Subcutaneous abdominal adipose tissue (tissue), 5 donors: Measurements from ENCODE around the gene PDE3B.
"Not testable (repeated sequence)": the region's sequence is repeated elsewhere in the genome, so short reads cannot be mapped to it uniquely, and the experiment has no call there.

Experiments
- H3K27ac ChIP-seq: one replicate; pipeline ENCODE4 v1.7.0; 2013; ENCODE audit warnings: low read depth, mild to moderate bottlenecking, inconsistent platforms, low read length, moderate library complexity
- H3K27me3 ChIP-seq, 5 donors: one replicate each; pipeline ENCODE4 v1.7.0; 2013; ENCODE audit warnings: low read length in 5 of 5, inconsistent platforms in 1 of 5; ENCODE audit not compliant: control insufficient read depth in 5 of 5, insufficient read depth in 4 of 5
- H3K36me3 ChIP-seq, 5 donors: one replicate each; pipeline ENCODE4 v1.7.0; 2013; ENCODE audit warnings: low read length in 5 of 5; ENCODE audit not compliant: control insufficient read depth in 5 of 5, insufficient read depth in 5 of 5
- H3K4me1 ChIP-seq, 5 donors: one replicate each; pipeline ENCODE4 v1.7.0; 2013; ENCODE audit warnings: low read length in 5 of 5, mild to moderate bottlenecking in 3 of 5, moderate library complexity in 1 of 5; ENCODE audit not compliant: control insufficient read depth in 5 of 5, insufficient read depth in 5 of 5
- H3K4me3 ChIP-seq, 5 donors: one replicate each; pipeline ENCODE4 v1.7.0; 2013; ENCODE audit warnings: low read length in 5 of 5, low read depth in 1 of 5
- H3K9ac ChIP-seq, 5 donors: one replicate each; pipeline ENCODE4 v1.7.0; 2013; ENCODE audit warnings: low read length in 5 of 5, mild to moderate bottlenecking in 4 of 5, moderate library complexity in 3 of 5
- H3K9me3 ChIP-seq, 5 donors: one replicate each; pipeline ENCODE4 v1.7.0; 2013; ENCODE audit warnings: low read length in 5 of 5; ENCODE audit not compliant: control insufficient read depth in 5 of 5
- donor health status: healthy.
- donor health status: healthy.
- donor health status: healthy.
- donor health status: healthy.
- donor health status: healthy.

The PDE3B gene

DNA sequence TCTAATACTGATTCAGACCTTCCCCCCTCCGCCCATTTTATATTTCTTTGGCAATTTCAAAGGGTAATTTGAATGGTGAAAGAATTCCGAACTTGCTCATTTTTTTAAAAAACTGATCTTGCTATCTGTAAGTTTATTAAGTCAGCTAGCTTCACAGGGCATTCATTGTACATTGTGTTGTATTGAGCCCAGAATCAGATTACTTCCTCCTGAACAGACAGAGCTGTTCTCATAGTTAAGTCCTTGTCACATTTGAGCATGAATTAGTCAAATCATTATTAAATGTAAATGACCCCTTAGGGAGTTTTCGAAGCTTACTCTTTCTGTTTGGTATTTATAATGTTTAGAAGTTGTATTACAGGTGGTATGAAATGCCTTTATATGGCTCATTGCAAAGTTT, 214.0 kb downstream of the PDE3B start:
- Histone ChIP-seq H3K4me3 (no peak overlapping the region), H3K9ac (no peak overlapping the region), H3K27me3 (no peaks in the 10 kb centered on the region)

DNA sequence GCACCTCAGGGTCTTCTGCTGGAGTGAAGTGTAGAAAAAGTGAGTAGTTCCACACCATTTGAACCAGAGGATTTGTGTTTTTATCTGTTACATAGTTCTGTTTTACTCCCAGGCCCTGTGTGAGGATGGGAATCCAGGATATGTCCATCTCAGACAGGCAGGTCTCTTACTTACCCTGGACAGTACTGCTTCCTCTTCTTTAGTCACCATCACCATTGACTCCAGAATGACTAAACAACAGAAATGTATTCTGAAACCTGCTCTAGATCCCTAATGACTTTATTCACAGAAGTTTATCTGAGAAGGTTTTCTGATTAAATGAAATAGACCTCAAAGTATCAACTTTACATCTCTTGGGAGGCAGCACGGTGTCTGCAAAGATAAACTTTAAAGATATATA, 214.8 kb downstream of the PDE3B start:
- no peak overlapping the region for H3K27ac ChIP-seq
- no peak overlapping the region for H3K9ac ChIP-seq
- H3K36me3 ChIP-seq = peaks cover 0 to 28% (median 16%) of the 10 kb centered on the region in 5 donors
- H3K4me1 ChIP-seq = no peaks in the 10 kb centered on the region
- H3K9me3 ChIP-seq = no peaks in the 10 kb centered on the region
- no peaks in the 10 kb centered on the region for H3K27me3 ChIP-seq
- no peak overlapping the region for H3K4me3 ChIP-seq

More for the DNA sequence above, 214.0 kb downstream of the PDE3B start:
- Histone ChIP-seq H3K4me1 (no peaks in the 10 kb centered on the region), H3K27ac (no peak overlapping the region), H3K36me3 (peaks cover 0 to 29% (median 14%) of the 10 kb centered on the region in 5 donors), H3K9me3 (no peaks in the 10 kb centered on the region)

DNA sequence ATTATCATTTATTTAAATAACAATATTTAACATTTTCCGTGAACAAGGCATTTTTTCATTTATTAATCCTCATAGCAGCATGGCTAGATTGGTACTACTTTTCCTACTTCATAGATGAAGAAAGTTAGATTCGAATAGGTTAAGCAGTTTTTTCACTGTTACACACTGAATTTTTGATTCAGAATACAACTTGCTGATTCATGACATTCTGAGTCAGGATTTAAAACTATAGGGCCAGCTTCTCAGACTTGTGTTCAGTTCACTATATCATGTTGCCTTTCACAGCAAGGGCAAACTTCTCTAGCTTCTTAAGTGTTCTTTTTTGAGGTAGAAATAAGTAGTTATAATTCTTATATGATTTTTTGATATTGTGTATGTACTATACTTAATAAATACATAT, 216.9 kb downstream of the PDE3B start:
- H3K9me3 ChIP-seq = no peaks in the 10 kb centered on the region
- no peak overlapping the region for H3K9ac ChIP-seq
- no peak overlapping the region for H3K4me3 ChIP-seq
- no peak overlapping the region for H3K27ac ChIP-seq
- peaks cover 0 to 28% (median 19%) of the 10 kb centered on the region in 5 donors for H3K36me3 ChIP-seq
- H3K4me1 ChIP-seq = no peaks in the 10 kb centered on the region
- H3K27me3 ChIP-seq = no peaks in the 10 kb centered on the region

DNA sequence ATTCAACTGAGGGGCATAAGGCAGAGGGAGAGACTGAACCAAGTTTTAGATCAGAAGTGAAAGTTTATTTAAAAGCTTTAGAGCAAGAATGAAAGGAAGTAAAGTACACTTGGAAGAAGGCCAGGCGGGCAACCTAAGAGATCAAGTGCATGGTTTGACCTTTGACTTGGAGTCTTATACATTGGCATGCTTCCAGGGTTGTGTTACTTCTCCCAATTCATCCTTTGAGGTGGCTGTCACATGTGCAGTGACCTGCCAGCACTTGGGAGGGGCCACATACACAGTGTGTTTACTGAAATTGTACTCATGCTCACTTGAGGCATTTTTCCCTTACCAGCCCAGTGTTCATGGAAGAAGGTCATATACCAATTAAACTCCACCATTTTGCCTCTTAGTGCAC, 218.1 kb downstream of the PDE3B start:
- Histone ChIP-seq H3K9me3 (no peaks in the 10 kb centered on the region), H3K4me1 (no peaks in the 10 kb centered on the region), H3K27ac (no peak overlapping the region), H3K4me3 (no peak overlapping the region), H3K27me3 (no peaks in the 10 kb centered on the region), H3K36me3 (peaks cover 0 to 33% (median 19%) of the 10 kb centered on the region in 5 donors), H3K9ac (no peak overlapping the region)

DNA sequence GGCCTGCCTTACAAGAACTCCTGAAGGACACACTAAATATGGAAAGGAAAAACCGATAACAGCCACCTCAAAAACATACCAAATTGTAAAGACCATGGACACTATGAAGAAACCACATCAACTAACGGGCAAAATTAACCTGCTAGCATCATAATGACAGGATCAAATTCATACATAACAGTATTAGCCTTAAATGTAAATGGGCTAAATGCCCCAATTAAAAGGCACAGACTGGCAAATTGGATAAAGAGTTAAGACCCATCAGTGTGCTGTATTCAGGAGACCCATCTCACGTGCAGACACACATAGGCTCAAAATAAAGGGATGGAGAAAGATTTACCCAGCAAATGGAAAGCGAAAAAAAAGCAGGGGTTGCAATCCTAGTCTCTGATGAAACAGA, 220.2 kb downstream of the PDE3B start:
- H3K4me3 ChIP-seq, H3K9me3 ChIP-seq, H3K27me3 ChIP-seq, H3K9ac ChIP-seq, H3K27ac ChIP-seq, H3K4me1 ChIP-seq: not testable (repeated sequence)
- peaks cover 5 to 40% (median 28%) of the 10 kb centered on the region in 5 donors for H3K36me3 ChIP-seq

DNA sequence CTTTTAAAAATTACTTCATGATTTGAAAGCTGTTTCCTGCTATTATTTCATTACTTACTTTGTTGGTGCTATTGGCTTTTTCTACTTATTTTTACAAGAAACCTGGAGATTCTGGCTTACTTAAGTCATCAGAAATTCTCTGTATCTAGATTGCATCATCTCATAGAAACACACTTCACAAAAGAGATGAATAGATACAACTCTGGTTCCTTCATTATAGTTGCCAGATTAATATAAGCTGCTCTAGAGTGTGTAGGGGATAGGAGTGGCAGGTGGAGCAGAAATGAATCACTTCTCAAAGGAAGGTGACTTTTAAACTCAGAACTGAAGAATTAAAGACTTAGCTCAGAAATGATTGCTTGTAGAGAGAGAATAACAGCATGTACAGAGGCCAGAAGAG, 228.4 kb downstream of the PDE3B start:
- no peaks in the 10 kb centered on the region for H3K27me3 ChIP-seq
- no peak overlapping the region for H3K27ac ChIP-seq
- no peak overlapping the region for H3K4me3 ChIP-seq
- no peaks in the 10 kb centered on the region for H3K4me1 ChIP-seq
- no peak overlapping the region for H3K9ac ChIP-seq
- H3K36me3 ChIP-seq = peaks cover 5 to 61% (median 29%) of the 10 kb centered on the region in 5 donors
- H3K9me3 ChIP-seq = no peaks in the 10 kb centered on the region

DNA sequence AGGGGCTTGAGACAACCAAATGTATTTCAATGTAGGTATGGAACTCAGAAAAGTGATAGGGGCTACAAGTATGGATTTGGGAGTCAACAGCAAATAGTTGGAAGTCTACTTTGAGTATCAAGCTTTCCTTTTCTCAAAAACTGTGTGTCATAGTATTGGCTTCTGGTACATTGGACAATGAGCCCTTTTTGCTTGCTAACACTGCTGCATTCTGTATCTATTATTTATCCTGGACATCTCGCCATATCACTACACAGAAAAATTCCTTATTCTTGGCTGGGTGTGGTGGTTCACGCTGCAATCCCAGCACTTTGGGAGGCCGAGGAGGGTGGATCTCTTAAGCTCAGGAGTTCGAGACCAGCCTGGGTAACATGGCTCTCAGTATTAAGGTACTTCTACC, 230.0 kb downstream of the PDE3B start:
- Histone ChIP-seq H3K36me3 (peaks cover 7 to 68% (median 29%) of the 10 kb centered on the region in 5 donors), H3K9ac (no peak overlapping the region), H3K27me3 (no peaks in the 10 kb centered on the region), H3K4me1 (no peaks in the 10 kb centered on the region), H3K4me3 (no peak overlapping the region), H3K27ac (no peak overlapping the region), H3K9me3 (no peaks in the 10 kb centered on the region)

DNA sequence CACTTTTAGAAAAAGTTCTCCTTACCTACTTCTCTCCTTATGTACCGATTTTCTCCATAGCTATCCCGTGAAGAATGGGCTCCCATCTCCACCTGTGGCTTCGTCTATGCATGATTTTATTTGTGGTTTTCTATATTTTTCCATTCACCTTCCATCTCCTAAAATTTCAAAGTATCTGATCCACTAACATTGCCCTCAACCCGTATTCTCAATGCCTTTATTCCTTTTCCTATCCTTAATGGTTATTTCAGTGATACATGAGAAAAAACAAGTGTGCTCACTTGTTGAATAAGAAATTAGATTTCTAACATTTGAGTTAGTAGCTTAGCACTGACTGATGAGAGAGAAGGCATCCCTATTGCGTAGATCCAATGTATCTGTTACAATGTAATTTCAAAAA, 231.6 kb downstream of the PDE3B start:
- H3K9me3 ChIP-seq = no peaks in the 10 kb centered on the region
- H3K27me3 ChIP-seq = no peaks in the 10 kb centered on the region
- H3K4me1 ChIP-seq = no peaks in the 10 kb centered on the region
- no peak overlapping the region for H3K27ac ChIP-seq
- no peak overlapping the region for H3K9ac ChIP-seq
- no peak overlapping the region for H3K4me3 ChIP-seq
- H3K36me3 ChIP-seq = peaks cover 7 to 68% (median 30%) of the 10 kb centered on the region in 5 donors

DNA sequence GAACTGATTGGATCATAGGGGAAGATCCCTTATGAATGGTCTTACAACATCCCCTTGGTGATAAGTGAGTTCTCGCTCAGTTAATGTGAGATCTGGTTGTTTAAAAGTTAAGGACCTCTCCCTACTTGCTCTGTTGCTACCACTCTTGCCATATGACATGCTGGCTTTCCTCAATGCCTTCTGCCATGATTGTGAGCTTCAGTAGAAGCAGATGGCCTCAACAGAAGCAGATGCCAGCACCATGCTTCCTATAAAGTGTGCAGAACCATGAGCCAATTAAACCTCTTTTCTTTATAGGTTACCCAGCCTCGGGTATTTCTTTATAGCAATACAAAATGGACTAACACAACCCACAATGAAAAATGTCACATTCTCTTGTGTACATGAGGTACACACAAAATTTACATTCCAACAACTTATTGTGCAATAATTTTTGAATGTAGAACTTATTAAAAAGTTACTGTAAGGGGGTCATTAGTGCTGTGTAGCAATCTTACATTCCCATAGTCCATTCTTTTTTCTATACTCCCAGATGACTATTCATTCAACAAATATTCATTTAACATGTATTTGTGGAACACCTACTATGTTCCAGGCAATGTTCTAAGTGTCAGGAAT, 238.1 kb downstream of the PDE3B start:
- no peaks in the 10 kb centered on the region for H3K9me3 ChIP-seq
- no peak overlapping the region for H3K4me3 ChIP-seq
- H3K36me3 ChIP-seq = peaks cover 13 to 39% (median 28%) of the 10 kb centered on the region in 5 donors

DNA sequence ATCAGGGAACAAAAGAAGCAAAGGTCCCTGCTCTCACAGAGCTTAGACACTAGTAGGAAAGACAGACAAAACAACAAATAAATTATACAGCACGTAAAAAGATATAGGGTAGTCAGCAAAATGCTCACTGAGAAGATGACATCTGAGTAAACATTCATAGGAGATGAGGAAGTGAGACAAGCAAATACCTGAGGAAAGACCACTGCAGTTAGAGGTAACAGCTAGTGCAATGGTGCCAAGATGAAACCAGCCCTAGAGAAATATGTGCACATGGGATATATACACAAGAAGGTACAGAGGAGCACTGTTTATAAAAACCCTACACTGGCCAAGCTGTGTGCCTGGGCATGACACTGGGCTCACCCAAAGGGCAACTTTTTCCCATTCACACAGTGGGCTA, 238.6 kb downstream of the PDE3B start:
- no peaks in the 10 kb centered on the region for H3K9me3 ChIP-seq
- no peak overlapping the region for H3K4me3 ChIP-seq
- H3K27ac ChIP-seq = no peak overlapping the region
- H3K9ac ChIP-seq = no peak overlapping the region
- H3K4me1 ChIP-seq = peaks cover 0 to 11% (median 6%) of the 10 kb centered on the region in 5 donors
- no peaks in the 10 kb centered on the region for H3K27me3 ChIP-seq
- H3K36me3 ChIP-seq = peaks cover 13 to 34% (median 25%) of the 10 kb centered on the region in 5 donors

More for the DNA sequence above, 238.1 kb downstream of the PDE3B start:
- H3K27me3 ChIP-seq = no peaks in the 10 kb centered on the region
- peaks cover 0 to 6% (median 6%) of the 10 kb centered on the region in 5 donors for H3K4me1 ChIP-seq
- H3K9ac ChIP-seq = no peak overlapping the region
- no peak overlapping the region for H3K27ac ChIP-seq
